ENCODE data around the gene FETUB.

FETUB gene, protein sequence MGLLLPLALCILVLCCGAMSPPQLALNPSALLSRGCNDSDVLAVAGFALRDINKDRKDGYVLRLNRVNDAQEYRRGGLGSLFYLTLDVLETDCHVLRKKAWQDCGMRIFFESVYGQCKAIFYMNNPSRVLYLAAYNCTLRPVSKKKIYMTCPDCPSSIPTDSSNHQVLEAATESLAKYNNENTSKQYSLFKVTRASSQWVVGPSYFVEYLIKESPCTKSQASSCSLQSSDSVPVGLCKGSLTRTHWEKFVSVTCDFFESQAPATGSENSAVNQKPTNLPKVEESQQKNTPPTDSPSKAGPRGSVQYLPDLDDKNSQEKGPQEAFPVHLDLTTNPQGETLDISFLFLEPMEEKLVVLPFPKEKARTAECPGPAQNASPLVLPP

DNA sequence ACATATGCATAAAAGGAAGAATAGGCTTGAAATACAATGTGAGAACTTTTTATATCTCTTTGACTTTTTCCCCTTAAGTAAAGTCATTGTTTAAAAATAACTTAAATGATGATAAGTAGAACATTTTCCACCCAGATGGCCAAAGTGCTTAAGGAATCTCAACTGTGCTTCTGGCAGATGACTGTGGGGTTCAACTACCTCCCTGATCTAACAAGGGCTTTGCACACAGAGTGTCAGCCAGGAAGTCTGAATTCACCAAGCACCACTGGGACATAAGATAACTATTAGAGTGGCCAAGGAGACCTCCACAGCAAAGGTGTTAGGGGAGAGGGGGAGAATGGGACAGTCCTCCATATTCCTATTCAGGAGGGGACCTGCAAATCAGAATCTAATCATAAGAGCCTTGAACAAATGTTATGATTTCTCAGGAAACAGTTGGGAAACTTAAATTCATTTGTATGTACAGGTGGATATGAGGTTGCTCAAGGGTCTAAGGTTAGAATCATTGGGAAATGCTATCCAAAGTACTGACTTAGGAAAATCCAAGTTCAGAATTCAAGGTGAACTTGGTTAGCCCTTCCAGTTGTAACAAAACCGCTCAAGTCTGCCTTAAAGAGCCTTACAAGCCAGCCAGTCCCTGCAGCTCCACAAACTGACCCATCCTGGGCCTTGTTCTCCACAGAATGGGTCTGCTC is at the start of gene FETUB:
TSS of gene FETUB (plus strand) at position 622 of the 695 bp plus-strand sequence. CDS start at position 684, 62 bp downstream.
- FAIRE-seq: no peak
- DNase-seq (ENCODE audit: insufficient read length, low spot score): no peak

GRCh38 chr3:186590580-186591295 is 49.5 kb upstream of the FETUB start:
- no peak for DNase-seq (ENCODE audit: insufficient read length, low spot score)
- no peak for FAIRE-seq

GRCh38 chr3:186592682-186593081 is 47.5 kb upstream of the FETUB start:
- no peak for FAIRE-seq
- no peak for DNase-seq (ENCODE audit: insufficient read length, low spot score)

DNA sequence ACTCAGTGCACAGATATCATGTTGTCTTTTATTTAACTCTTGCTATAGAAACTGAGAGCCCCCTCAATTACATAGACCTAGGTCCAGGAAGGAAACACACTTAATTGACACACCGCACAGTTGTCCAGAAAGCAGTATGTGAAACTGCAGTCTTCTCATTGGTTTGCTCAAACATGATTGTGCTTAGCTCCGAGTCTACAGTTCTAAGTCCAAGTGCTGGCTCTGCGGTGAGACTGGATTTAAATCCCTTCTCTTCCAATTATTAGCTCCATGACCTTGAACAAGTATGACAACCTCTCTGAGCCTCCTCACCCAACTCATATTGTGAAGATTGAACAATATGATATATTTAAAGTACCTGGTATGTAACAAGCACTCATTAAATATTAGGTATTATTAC is 46.3 kb upstream of the FETUB start:
- DNase-seq (ENCODE audit: insufficient read length, low spot score): no peak
- FAIRE-seq: no peak

DNA sequence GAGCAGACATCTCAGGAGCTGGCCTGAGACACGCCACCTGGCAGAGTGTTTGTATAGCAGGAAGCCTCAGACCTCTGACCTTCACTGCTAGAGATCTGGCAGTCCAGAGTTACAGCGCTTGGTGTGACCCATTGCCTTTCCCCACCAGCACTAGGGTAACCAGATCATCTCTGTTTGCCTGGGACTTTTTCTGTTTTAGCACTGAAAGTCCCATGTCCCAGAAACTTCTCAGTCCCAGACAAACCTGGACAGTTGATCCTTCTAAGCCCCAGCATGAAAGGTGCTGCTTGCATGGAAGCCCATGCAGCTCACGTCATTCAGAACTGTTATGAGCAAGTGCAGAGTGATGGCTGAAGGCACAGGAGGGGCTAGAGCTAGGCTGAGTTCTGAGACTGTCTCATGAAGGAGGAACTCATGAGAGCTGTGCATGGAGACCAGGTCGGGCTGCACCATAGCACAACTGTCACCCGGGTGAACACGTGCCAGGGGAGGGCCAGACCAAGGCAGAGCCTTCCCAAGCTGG is 45.5 kb upstream of the FETUB start:
- DNase-seq (ENCODE audit: insufficient read length, low spot score): no peak
- no peak for FAIRE-seq

GRCh38 chr3:186596568-186597287 is 43.5 kb upstream of the FETUB start:
- no peak for DNase-seq (ENCODE audit: insufficient read length, low spot score)
- no peak for FAIRE-seq

- FAIRE-seq (no peak), DNase-seq (ENCODE audit: insufficient read length, low spot score) (no peak)
These were observed 42.0 kb upstream of the FETUB start for GRCh38 chr3:186598108-186598784.

GRCh38 chr3:186598794-186599141 is 41.4 kb upstream of the FETUB start:
- DNase-seq (ENCODE audit: insufficient read length, low spot score): no peak
- no peak for FAIRE-seq

DNA sequence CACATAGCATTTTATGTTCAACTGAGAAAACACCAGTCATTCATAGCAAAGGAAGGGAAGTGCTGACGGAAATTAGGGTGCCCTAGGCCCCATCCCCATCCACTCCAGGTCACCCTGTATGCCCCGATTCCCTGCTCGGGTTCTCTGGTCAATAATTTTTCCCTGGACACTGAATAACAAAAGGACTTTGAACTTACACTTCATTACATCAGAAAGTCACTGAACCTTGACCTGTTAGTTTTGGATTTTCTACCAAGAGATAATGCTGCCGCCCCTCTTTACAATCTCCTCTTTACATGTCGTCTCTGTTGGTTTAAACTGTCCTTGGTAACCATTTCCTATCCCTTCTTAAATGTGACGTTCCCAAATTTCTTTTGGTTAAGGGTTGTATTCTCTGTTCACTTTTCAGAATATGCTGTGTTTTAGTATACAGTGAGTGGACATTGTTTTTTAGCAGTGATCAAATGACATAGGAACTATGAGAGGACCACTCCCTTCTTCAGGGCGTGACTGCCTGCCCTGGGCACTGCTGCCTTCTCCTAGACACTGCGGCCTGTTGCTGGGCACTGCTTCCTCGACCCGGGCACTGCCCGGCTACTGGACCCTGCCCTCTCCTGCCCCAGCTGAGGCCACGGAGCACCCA is 40.9 kb upstream of the FETUB start:
- no peak for DNase-seq (ENCODE audit: insufficient read length, low spot score)
- FAIRE-seq: no peak

- no peak for FAIRE-seq
These were observed 40.4 kb upstream of the FETUB start for GRCh38 chr3:186599785-186600166.

GRCh38 chr3:186600896-186601295 is 39.3 kb upstream of the FETUB start:
- FAIRE-seq (no peak), DNase-seq (ENCODE audit: insufficient read length, low spot score) (no peak)

More at GRCh38 chr3:186599785-186600166, 40.4 kb upstream of the FETUB start:
- DNase-seq (ENCODE audit: insufficient read length, low spot score): no peak

GRCh38 chr3:186603159-186603558 is 37.0 kb upstream of the FETUB start:
- no peak for FAIRE-seq

DNA sequence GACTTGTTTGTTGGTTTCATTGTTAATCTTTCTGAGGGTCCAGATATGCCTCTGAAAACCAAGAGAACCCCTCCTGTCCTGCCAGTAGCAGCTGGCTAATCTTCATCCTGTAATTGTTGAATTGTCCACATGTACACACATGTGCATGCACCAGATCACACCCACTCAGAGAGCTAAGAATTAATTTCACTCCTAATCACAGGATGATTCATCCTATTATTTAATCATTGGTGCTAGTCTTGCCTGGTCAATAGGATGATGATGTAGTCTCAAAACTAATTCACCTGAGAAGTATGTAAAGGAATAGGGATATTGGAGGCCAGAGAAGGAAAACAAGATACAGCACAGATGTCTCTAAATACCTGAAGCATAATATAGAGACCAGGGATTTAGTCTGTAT is 35.1 kb upstream of the FETUB start:
- FAIRE-seq: no peak
- no peak for DNase-seq (ENCODE audit: insufficient read length, low spot score)

More at GRCh38 chr3:186603159-186603558, 37.0 kb upstream of the FETUB start:
- no peak for DNase-seq (ENCODE audit: insufficient read length, low spot score)

DNA sequence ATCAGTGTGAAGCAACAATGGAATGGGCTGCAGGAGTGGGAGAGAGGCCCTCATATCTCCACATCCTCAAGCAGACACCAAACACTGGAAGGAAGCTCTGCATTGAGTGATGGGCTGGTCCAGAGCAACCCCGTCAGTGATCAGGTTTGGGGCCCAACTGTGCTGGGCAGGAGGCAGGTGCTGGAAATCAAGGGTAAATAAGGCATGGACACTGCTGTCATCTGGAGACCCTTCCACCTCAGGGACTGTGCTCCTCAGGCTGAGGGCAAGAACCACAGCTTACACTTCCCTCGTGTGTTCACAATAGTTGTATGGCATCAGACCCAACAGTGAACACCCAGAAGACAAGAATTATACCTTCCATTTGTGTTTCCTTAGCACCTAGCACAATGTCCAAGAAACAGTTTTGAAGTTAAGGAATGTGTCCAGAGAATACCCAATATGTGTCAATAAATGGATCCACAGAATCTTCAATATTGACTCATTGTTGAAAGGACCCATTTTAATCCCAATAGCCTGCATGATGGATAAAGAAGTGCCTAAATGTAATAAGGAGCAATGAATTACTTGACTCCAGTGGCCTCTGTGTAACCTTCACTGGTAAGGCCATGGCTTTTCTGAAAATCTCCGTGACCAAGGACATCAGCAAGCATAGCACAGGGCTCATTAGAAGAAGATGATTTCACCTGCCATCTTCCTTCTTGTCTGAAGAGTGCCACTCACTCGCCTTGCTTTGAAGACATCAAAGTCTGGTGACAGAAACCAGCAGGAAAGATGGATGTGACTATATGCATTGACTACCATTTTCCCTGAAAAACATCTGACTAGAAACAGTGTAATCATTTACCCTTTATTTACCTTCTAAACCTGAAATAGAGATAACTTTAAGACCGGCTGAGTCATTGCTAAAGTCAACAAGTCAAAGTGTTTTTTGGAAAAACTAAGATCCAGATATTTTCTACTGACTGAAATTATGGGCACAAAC is 34.3 kb upstream of the FETUB start:
- DNase-seq (ENCODE audit: insufficient read length, low spot score): no peak
- FAIRE-seq: no peak

DNA sequence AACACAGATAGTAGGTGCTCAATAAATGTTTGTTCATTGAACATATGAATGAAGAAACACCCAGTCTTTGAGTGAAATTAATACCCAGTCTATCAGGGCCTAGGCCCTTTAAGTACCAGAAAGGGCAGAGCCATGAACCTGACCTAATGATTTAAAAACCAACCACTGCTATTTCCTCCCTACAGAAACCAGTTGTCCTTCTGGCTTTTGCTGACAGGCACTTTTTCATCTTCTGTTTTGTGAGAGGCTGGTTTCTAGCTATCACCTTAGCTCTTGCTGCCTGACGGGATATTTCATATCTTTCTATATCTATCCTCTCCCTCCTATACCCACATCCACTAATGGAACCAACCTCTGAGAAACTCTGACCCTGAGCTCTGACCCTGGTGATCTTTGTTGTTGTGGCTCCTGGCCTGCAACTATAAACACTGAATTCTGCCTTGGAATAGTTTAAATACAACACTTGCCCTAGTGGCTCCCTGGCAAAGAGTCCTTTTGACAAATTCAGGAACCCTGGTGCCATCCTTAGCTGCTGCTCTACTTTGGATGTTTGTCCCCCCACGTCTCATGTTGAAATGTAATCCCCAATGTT is 31.5 kb upstream of the FETUB start:
- no peak for FAIRE-seq
- DNase-seq (ENCODE audit: insufficient read length, low spot score): no peak

- no peak for FAIRE-seq
- no peak for DNase-seq (ENCODE audit: insufficient read length, low spot score)
These were observed 30.8 kb upstream of the FETUB start for GRCh38 chr3:186609247-186609868.

DNA sequence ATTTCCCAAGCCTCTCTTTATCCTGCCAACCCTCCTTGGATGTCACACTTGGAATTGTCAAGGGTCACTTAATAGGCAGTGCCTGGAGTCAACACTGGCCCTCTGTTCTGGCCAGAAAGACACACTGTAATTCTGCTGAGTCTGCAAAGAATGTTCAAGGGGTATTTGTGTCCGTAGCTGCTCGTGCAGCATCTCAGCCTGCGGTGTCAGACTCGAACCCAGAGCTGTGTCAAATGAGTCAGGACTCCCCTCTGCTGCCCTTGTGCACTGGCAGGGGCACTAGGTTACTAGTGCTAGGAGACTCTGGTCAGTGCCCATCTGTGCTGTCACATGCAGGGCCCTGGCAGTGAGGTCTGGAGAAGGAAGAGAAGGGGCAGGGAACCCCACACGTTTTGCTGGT is 28.1 kb upstream of the FETUB start:
- no peak for FAIRE-seq
- DNase-seq (ENCODE audit: insufficient read length, low spot score): no peak
